GM23338 (cell line): Measurements from ENCODE around the gene GRM3.

Source experiments
- CREB1 ChIP-seq: fragments of 250-450 bp; sonication (Bioruptor Pico); IDR thresholded peaks from 2 replicates; pipeline ENCODE4 v1.5.0; 2020; ENCODE audit warnings: low read depth, mild to moderate bottlenecking, moderate library complexity
- EZH2 ChIP-seq: fragments of 200-600 bp; sonication (generic); IDR thresholded peaks from one replicate; pipeline ENCODE4 v1.8.0; 2017; ENCODE audit warnings: antibody characterized with exemption, mild to moderate bottlenecking, low read depth; ENCODE audit not compliant: unreplicated experiment
- EZH2phosphoT487 ChIP-seq: fragments of 200-600 bp; sonication (generic); IDR thresholded peaks from one replicate; pipeline ENCODE4 v1.8.1; 2018; ENCODE audit warnings: antibody characterized with exemption; ENCODE audit not compliant: unreplicated experiment
- JUNB ChIP-seq: IDR thresholded peaks from one replicate; pipeline ENCODE4 v1.6.1; 2016; ENCODE audit warnings: antibody characterized with exemption; ENCODE audit not compliant: unreplicated experiment
- POLR2AphosphoS5 ChIP-seq: IDR thresholded peaks from 2 replicates; pipeline ENCODE4 v1.6.1; 2016; ENCODE audit warnings: antibody characterized with exemption, low read depth
- ZNF331 ChIP-seq: fragments of 250-450 bp; sonication (Bioruptor Pico); IDR thresholded peaks from 2 replicates; pipeline ENCODE4 v1.5.0; 2020; ENCODE audit warnings: low read depth, mild to moderate bottlenecking, moderate library complexity
- TF ChIP-seq, protein P1 (sequence below), 2 experiments: fragments of 200-600 bp in 1 of 2; sonication (generic) in 1 of 2; conservative IDR thresholded peaks; 2 replicates each; pipeline versions ENCODE4 v1.5.1 to v1.6.1; 2016 to 2017; ENCODE audit warnings: antibody characterized with exemption in 2 of 2, low read depth in 2 of 2, mild to moderate bottlenecking in 2 of 2, moderate library complexity in 1 of 2
- TF ChIP-seq, protein P2 (sequence below): IDR thresholded peaks from one replicate; pipeline ENCODE4 v1.6.1; 2018; ENCODE audit warnings: antibody characterized with exemption; ENCODE audit not compliant: unreplicated experiment
- TF ChIP-seq, protein P3 (sequence below): IDR thresholded peaks from 2 replicates; pipeline ENCODE4 v1.6.1; 2016; ENCODE audit warnings: antibody characterized with exemption
- TF ChIP-seq, protein P4 (sequence below): fragments of 250-450 bp; sonication (Bioruptor Pico); IDR thresholded peaks from 2 replicates; pipeline ENCODE4 v1.5.0; 2020; ENCODE audit warnings: mild to moderate bottlenecking, moderate library complexity

DNA sequence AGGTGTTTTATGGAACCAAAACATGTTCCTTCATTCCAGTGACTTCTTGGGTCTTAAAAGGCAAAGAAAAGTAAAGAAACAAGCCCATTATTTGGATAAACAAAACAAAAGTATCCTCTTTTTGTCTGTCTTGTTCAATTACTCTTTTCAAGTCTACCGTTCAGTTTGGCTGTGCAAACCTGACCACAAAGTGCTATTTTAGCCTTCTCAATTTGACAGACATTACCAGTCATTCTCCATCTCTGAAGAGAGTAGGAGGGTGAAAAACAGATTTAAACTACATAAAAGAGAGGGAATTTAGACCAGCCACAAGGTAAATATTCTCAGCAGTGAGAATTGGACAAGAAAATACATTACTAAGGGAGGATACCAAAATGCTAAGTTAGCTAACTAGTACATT, 145.2 kb downstream of the GRM3 start:
- TF ChIP-seq EZH2 (no peak), POLR2AphosphoS5 (no peak), ZNF331 (CRISPR knock-in tag) (no peak), CREB1 (no peak), EZH2phosphoT487 (no peak), JUNB (no peak)
- TF ChIP-seq, protein P1, sequence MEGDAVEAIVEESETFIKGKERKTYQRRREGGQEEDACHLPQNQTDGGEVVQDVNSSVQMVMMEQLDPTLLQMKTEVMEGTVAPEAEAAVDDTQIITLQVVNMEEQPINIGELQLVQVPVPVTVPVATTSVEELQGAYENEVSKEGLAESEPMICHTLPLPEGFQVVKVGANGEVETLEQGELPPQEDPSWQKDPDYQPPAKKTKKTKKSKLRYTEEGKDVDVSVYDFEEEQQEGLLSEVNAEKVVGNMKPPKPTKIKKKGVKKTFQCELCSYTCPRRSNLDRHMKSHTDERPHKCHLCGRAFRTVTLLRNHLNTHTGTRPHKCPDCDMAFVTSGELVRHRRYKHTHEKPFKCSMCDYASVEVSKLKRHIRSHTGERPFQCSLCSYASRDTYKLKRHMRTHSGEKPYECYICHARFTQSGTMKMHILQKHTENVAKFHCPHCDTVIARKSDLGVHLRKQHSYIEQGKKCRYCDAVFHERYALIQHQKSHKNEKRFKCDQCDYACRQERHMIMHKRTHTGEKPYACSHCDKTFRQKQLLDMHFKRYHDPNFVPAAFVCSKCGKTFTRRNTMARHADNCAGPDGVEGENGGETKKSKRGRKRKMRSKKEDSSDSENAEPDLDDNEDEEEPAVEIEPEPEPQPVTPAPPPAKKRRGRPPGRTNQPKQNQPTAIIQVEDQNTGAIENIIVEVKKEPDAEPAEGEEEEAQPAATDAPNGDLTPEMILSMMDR (conservative IDR thresholded peaks at IDR 0.05; ENCODE audit: low read depth in 2 of 2), result no peak
- TF ChIP-seq, protein P2, sequence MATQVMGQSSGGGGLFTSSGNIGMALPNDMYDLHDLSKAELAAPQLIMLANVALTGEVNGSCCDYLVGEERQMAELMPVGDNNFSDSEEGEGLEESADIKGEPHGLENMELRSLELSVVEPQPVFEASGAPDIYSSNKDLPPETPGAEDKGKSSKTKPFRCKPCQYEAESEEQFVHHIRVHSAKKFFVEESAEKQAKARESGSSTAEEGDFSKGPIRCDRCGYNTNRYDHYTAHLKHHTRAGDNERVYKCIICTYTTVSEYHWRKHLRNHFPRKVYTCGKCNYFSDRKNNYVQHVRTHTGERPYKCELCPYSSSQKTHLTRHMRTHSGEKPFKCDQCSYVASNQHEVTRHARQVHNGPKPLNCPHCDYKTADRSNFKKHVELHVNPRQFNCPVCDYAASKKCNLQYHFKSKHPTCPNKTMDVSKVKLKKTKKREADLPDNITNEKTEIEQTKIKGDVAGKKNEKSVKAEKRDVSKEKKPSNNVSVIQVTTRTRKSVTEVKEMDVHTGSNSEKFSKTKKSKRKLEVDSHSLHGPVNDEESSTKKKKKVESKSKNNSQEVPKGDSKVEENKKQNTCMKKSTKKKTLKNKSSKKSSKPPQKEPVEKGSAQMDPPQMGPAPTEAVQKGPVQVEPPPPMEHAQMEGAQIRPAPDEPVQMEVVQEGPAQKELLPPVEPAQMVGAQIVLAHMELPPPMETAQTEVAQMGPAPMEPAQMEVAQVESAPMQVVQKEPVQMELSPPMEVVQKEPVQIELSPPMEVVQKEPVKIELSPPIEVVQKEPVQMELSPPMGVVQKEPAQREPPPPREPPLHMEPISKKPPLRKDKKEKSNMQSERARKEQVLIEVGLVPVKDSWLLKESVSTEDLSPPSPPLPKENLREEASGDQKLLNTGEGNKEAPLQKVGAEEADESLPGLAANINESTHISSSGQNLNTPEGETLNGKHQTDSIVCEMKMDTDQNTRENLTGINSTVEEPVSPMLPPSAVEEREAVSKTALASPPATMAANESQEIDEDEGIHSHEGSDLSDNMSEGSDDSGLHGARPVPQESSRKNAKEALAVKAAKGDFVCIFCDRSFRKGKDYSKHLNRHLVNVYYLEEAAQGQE, result no peak
- TF ChIP-seq, protein P3, sequence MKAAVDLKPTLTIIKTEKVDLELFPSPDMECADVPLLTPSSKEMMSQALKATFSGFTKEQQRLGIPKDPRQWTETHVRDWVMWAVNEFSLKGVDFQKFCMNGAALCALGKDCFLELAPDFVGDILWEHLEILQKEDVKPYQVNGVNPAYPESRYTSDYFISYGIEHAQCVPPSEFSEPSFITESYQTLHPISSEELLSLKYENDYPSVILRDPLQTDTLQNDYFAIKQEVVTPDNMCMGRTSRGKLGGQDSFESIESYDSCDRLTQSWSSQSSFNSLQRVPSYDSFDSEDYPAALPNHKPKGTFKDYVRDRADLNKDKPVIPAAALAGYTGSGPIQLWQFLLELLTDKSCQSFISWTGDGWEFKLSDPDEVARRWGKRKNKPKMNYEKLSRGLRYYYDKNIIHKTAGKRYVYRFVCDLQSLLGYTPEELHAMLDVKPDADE, result no peak
- TF ChIP-seq, protein P4, sequence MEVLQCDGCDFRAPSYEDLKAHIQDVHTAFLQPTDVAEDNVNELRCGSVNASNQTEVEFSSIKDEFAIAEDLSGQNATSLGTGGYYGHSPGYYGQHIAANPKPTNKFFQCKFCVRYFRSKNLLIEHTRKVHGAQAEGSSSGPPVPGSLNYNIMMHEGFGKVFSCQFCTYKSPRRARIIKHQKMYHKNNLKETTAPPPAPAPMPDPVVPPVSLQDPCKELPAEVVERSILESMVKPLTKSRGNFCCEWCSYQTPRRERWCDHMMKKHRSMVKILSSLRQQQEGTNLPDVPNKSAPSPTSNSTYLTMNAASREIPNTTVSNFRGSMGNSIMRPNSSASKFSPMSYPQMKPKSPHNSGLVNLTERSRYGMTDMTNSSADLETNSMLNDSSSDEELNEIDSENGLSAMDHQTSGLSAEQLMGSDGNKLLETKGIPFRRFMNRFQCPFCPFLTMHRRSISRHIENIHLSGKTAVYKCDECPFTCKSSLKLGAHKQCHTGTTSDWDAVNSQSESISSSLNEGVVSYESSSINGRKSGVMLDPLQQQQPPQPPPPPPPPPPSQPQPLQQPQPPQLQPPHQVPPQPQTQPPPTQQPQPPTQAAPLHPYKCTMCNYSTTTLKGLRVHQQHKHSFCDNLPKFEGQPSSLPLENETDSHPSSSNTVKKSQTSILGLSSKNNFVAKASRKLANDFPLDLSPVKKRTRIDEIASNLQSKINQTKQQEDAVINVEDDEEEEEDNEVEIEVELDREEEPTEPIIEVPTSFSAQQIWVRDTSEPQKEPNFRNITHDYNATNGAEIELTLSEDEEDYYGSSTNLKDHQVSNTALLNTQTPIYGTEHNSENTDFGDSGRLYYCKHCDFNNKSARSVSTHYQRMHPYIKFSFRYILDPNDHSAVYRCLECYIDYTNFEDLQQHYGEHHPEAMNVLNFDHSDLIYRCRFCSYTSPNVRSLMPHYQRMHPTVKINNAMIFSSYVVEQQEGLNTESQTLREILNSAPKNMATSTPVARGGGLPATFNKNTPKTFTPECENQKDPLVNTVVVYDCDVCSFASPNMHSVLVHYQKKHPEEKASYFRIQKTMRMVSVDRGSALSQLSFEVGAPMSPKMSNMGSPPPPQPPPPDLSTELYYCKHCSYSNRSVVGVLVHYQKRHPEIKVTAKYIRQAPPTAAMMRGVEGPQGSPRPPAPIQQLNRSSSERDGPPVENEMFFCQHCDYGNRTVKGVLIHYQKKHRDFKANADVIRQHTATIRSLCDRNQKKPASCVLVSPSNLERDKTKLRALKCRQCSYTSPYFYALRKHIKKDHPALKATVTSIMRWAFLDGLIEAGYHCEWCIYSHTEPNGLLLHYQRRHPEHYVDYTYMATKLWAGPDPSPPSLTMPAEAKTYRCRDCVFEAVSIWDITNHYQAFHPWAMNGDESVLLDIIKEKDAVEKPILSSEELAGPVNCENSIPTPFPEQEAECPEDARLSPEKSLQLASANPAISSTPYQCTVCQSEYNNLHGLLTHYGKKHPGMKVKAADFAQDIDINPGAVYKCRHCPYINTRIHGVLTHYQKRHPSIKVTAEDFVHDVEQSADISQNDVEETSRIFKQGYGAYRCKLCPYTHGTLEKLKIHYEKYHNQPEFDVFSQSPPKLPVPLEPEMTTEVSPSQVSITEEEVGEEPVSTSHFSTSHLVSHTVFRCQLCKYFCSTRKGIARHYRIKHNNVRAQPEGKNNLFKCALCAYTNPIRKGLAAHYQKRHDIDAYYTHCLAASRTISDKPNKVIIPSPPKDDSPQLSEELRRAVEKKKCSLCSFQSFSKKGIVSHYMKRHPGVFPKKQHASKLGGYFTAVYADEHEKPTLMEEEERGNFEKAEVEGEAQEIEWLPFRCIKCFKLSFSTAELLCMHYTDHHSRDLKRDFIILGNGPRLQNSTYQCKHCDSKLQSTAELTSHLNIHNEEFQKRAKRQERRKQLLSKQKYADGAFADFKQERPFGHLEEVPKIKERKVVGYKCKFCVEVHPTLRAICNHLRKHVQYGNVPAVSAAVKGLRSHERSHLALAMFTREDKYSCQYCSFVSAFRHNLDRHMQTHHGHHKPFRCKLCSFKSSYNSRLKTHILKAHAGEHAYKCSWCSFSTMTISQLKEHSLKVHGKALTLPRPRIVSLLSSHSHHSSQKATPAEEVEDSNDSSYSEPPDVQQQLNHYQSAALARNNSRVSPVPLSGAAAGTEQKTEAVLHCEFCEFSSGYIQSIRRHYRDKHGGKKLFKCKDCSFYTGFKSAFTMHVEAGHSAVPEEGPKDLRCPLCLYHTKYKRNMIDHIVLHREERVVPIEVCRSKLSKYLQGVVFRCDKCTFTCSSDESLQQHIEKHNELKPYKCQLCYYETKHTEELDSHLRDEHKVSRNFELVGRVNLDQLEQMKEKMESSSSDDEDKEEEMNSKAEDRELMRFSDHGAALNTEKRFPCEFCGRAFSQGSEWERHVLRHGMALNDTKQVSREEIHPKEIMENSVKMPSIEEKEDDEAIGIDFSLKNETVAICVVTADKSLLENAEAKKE, result no peak
